Measurements from ENCODE around the gene ZNF749.
"Not testable (repeated sequence)": the region's sequence is repeated elsewhere in the genome, so short reads cannot be mapped to it uniquely, and the experiment has no call there.

Gene ZNF749

DNA sequence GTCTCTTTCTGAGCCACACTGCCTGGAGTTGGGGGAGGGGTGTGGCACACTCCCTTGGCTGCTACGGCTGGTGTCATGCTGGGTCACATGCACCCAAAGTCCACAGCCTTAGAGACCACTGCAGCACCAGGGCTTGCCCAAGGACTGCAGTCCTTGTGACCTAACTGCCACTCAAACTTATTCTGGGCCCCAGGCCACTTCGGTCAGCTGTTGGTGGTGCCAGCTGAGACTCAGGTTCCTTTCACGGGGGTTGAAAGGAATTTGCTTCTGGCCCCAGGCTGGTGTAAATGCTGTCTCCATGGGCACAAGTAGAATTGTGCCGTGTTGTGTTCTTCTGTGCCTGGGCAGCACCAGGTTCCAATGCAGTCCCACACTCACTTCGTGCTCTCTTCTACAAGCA lies 31.4 kb downstream of the ZNF749 start:
- DNase-seq: no peak

DNA sequence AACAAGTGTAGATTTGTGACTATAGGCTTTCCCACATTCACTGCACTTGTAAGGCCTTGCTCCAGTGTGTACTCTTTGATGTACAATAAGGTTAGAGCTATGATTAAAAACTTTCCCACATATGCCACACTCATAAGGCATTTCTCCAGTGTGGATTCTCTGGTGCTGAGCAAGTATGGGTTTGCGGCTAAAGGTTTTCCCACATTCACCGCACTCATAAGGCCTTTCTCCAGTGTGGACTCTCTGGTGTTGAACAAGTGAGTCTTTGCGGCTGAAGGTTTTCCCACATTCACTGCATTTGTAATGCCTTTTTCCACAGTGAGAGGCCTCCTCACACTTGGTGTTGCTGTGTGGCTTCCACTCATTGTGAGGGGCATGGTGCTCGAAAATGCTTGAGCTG lies 38.5 kb downstream of the ZNF749 start:
- no peak for DNase-seq

DNA sequence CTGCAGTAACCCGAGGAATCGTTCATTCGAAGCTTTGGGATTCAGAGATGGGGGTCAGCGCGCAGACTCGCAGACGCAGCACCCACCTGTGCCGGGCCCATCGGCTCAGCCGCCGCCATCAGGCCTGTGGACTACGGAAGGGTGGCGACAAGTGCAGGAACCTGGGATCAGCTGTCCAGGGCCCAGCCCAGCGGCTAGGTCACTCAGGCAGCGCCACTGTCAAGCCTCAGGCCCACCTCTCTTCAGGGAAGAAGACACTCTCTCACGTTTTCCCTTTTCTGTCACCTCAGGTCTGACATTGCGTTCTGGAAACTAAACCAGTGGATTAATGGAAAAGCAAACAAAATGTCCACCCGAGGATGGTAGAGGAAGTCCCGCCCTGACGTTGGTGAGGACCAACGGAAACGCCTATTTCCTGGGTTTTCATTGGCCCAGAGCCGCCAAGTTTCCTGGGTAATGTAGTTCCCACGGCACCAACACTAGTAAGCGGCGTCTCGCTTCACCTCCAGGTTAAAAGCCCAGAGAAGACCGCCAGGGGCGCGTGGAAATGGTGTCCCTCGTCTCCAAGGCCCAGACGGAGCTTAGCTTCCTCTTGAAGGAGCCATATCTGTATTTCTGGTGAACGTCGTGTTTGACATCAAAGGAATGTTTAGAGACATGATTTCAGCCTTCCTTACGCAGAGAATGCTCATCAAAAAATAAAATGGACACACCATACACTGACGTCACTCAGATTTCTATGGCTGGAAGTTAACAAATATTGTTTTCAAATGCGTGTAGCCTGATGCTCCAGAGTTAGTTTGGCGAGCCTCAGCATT lies 42.3 kb downstream of the ZNF749 start, which contains the start of gene ZNF772:
Gene ZNF772 (minus strand): TSS at position 376 of the 818 bp plus-strand sequence. CDS start 257 bp downstream, at position 119.
- DNase-seq: peak; percentile 74 to 86

DNA sequence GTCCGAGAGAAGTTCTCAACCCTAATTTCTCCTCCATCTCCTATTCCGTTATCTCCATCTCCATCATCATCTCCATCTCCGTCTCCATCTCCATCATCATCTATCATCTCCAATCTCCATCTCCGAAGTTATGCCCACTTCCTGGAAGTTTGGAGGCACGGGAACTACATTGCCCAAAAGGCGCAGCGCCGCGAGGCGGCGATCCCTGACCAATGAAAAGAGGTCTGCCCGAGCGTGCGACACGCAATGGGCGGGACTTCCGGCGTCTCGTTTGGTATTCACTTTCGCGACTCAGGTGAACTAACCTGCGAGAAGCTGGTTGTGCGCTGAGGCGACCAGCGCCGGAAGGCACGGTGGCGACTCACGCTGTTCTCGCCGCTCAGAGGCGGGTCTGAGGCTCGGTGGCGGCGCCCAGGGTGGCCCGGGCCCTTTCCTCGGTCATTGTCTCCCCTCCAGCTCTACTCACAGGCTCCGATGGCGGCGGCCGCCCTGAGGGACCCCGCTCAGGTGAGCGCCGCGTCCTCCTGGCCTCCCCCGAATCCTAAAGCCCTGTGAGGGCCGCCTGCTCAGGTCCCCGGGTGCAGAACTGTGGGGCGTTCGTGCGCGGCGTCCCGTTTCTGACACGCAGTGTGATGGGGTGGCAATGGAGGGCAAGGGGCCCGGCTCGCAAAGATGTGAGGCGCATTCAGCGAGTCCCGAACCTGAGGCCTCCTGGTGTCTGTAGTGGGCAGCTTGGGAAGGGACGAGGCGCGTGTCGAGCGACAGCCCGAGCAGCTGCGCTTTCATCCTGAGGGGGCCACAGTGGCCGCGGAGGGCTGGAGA lies 52.6 kb downstream of the ZNF749 start, which contains the start of gene ZNF419:
Gene ZNF419 (plus strand): TSS at position 274 of the 822 bp plus-strand sequence. CDS start 201 bp downstream, at position 475.
- peak; percentile 81 to 85 for DNase-seq

DNA sequence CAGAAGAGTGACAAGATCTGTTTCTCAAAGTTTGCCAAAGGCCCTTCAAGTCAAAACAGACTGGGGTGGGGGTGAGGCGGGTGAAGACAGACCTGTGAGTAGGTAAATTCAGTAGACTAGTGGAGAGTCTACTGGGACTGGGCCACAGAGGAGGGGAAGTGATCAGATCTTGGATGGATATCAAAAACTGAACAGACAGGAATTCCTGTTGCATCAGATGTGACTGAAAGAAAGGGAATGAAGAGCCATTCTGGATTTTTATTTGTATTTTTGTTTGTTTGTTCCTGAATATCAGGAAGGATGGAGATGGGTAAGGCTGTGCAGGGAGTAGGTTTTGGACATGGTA lies 53.1 kb downstream of the ZNF749 start:
- not testable (repeated sequence) for DNase-seq
